Erythroblast (primary cell): ENCODE data around the gene ALDH1A1.

Source experiments
- GATA1 ChIP-seq: IDR thresholded peaks from 2 replicates; pipeline ENCODE4 v1.6.1; 2011; ENCODE audit warnings: low read depth, mild to moderate bottlenecking, control low read depth, low read length, moderate library complexity
- POLR2A ChIP-seq: IDR thresholded peaks from 2 replicates; pipeline ENCODE4 v1.6.1; 2011; ENCODE audit warnings: mild to moderate bottlenecking, low read length

DNA sequence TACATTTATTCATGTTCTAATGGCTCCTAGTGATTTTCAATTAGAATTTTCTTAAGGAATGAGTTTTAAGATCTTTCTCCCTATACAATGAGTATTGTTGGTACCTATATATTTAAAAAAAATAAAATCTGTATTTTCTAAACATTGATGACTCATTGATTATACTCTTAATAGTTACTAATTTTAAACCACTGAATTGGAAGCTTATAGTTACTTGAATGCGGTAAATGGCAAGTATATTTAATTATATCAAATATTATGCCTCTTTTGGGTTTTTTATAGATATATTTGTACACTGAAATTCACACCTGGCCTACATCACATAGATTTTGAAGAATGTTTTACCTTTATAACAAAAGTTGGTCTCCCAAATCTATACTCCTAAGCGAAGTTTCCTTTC lies 38.9 kb upstream of the ALDH1A1 start:
- TF ChIP-seq POLR2A, result no peak
- no peak for TF ChIP-seq GATA1
